Activated effector memory CD4-positive, alpha-beta T cell treated with anti-CD3 and anti-CD28 coated beads, Interleukin-2, amount 50 U/mL, for 16 hours (primary cell): ENCODE data around the gene BUD13.
"Not testable (repeated sequence)": the region's sequence is repeated elsewhere in the genome, so short reads cannot be mapped to it uniquely, and the experiment has no call there.

ENCODE experiments used
- DNase-seq: peaks from one replicate; pipeline ENCODE4 v3.0.0-alpha.2; 2020

The BUD13 gene, protein sequence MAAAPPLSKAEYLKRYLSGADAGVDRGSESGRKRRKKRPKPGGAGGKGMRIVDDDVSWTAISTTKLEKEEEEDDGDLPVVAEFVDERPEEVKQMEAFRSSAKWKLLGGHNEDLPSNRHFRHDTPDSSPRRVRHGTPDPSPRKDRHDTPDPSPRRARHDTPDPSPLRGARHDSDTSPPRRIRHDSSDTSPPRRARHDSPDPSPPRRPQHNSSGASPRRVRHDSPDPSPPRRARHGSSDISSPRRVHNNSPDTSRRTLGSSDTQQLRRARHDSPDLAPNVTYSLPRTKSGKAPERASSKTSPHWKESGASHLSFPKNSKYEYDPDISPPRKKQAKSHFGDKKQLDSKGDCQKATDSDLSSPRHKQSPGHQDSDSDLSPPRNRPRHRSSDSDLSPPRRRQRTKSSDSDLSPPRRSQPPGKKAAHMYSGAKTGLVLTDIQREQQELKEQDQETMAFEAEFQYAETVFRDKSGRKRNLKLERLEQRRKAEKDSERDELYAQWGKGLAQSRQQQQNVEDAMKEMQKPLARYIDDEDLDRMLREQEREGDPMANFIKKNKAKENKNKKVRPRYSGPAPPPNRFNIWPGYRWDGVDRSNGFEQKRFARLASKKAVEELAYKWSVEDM

DNA sequence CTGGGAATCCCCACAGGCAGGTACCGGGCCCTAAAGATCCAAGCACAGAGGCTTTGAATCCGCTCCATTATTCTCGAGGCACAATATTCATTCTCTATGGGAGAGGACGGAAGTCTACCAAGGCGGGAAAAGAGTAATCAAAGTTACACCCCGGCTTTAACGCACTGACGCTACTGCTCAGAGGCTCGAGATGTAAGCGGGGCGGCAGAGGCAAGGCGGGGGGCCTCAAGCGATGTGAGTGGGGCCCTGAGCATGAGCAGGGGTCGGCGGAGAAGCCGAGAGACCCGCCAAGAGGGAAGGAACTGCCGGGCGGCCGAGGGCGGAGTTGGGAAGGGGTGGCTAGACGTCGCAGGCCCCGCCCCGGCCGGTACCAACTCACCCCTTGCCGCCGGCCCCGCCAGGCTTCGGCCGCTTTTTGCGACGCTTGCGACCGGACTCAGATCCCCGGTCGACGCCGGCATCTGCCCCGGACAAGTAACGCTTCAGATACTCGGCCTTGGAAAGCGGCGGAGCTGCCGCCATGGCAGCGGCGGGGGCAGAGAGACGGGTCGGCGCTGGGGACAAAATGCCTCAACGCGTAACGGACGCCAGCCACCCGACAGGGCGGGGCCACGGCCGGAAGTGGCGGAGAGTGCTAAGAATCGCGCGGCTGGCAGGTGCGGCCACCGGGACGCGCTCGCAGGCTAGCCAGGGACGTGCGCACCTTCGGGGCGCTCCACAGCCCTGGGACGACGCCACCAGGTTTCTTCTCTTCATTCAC lies at the start of gene BUD13:
TSS of gene BUD13 (minus strand) at position 545 of the 760 bp plus-strand sequence. CDS start at position 522, 23 bp downstream.
- peak; percentile 98 for DNase-seq

DNA sequence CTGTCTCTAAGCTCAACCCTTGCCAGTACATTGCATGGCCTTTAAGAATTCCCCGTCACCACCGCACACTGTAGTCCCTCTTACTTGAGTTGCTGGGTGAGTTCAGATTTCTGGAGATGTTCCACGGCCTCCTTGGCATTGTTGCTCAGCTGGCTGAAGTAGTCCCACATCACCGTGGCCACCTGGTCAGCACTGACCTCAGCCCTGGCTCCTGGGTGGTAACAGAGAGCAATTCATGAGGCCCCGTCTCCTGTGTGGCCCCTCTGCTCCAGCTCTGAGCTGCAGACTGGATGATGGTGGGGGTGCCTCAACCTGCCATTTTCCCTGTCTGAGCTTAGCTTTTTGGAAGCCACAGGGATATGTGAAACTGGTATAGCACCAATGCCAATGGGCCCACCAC lies 49.8 kb upstream of the BUD13 start:
- no peak for DNase-seq

DNA sequence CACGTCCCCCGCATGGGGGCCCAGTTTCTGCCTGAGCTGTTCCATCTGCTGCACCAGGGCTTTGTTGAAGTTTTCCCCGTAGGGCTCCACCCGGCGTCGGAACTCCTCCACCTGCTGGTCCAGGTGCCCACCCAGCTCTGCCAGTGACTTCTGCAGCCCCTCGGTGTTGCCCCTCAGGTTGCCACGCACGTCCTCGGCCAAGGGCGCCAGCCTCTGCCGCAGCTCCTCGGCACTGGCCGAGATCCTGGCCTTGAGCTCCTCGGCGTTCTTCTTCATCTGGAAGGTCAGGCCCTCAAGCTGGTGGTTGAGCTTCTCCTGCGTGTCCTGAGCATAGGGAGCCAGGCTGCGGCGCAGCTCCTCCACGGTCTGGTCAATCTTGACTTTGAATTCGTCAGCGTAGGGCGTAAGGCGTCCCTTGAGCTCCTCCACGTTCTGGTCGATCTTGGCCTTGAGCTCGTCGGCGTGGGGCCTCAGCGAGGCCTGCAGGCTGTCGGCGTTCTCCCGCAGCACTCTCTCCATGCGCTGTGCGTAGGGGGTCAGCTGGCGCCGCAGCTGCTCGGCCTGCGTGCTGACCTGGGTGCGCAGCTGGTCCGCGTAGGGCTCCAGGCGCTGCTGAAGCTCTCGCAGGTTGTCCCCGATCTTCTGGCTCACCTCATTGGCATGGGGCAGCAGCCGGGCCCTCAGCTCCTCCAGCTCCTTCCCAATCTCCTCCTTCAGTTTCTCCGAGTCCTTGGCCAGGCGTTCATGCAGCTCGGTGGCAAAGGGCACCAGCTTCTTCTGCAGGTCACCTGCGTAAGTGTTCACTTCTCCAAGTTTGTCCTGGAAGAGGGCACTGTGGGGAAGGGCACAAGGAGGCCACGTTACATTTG lies 48.5 kb upstream of the BUD13 start:
- no peak for DNase-seq

DNA sequence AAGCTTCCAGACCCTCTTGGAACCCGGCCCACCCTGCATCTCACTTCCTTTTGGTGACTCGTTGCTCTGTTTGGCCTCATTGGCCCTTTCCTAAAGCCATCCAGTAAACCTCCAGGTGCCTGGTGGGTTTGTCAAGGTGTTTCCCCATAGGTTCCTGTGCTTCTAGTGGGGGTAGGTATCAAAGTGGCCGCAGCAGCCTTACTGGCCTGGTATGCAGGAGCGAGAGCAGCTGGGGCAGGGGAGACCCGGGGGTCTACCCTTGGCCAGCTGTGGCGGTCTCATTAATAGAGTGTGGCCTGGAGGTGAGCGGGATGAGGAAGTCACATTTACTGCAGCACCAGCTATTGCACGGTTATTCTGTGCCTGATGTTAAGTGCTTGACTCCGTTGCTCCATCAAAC lies 46.3 kb upstream of the BUD13 start:
- no peak for DNase-seq

DNA sequence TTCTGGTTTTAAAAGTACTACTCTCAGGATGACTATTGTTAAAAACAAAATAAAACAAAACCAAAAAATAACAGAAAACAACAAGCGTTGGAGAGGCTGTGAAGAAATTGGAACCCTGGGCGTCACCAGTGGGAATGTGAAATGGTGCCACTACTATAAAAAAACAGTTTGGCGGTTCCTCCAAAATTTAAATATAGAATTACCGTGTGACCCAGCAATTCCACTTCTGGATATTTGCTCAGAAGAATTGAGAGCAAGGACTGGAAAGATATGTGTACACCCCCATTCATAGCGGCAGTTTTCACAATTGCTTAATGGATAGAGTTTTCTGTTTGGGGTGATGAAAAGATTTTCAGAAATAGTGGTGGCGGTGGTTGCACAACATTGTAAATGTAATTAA lies 41.7 kb upstream of the BUD13 start:
- DNase-seq: no peak

DNA sequence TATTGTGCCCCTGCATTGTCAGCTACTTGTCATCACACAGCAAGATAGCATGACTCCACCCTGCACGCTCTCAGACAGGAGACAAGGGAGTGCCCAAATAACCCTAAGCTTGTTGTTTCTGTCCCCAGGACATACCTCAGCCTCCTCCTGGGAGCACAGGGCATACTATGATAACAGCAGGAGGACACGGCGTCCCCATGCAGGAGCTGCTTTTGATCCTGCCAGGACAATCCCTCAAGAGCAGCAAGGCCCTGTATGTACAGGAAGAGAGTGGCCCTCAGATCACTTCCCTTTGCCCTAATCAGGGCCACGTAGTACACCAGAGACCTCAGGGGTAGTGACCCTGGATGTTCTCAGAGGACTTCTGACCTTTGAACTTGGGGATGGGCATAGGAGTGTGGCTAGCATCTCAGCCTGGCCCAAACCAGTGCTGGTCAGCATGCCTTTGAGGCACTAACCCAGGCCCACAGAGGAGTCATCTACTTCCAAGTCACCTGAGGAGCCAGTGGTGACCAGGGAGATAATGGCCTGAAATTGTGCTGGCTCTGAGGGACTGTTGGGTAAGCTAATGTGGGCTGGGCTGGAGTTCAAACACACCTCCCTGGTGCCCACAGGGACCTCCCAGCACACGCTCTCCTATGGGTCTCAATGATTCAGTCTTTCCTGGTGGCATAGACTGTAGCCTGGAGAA lies 41.1 kb upstream of the BUD13 start:
- no peak for DNase-seq

DNA sequence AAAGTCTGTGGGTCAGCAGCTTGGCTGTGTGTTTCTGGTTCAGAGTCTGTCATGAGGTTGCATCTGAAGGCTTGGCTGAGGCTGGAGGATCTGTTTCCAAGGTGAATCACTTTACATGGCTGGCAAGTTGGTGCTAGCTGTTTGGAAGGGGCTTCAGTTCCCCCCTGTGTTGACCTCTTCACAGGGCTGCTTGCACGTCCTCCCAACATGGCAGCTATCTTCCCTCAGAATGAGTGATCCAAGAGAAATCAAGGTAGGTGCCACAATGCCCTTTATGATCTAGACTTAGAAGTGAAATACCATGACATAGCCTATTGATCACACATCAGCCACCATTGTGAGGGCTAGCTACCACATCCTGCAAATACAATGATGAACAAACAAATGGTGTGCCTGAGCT lies 40.4 kb upstream of the BUD13 start:
- no peak for DNase-seq

DNA sequence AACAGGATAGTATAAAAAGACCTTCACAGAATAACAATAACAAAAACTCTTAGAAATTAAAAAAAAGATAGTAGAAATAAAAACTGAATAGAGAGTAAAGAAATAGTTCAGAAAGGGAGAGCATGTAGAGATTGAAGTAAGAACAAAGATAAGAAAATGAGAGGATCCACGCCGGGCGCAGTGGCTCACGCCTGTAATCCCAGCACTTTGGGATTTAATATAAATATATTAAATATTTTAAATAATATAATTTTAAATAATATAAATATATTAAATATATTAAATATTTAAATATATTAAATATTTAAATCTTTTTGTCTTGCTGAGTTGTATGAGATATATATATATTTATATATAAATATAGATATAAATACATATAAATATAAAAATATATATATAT lies 39.3 kb upstream of the BUD13 start:
- DNase-seq: no peak

DNA sequence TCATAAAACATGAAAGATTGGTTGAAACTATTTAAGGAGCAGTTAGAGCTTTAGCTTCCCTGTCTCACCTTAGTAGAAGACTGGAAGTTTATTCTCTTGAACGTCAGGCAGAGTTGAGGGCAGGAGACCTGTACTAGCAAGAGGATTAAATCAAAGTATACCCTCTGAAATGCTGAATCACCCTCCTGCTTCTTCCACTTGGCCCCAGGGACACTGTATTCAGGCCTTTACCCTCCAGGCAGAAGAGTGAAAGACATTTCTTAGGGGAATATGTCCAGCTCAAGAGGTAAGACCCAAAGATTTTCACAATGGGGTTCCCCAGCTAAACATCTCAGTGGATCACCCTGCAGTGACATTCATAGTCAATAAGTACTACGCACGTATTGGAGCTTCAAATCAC lies 38.4 kb upstream of the BUD13 start:
- no peak for DNase-seq

DNA sequence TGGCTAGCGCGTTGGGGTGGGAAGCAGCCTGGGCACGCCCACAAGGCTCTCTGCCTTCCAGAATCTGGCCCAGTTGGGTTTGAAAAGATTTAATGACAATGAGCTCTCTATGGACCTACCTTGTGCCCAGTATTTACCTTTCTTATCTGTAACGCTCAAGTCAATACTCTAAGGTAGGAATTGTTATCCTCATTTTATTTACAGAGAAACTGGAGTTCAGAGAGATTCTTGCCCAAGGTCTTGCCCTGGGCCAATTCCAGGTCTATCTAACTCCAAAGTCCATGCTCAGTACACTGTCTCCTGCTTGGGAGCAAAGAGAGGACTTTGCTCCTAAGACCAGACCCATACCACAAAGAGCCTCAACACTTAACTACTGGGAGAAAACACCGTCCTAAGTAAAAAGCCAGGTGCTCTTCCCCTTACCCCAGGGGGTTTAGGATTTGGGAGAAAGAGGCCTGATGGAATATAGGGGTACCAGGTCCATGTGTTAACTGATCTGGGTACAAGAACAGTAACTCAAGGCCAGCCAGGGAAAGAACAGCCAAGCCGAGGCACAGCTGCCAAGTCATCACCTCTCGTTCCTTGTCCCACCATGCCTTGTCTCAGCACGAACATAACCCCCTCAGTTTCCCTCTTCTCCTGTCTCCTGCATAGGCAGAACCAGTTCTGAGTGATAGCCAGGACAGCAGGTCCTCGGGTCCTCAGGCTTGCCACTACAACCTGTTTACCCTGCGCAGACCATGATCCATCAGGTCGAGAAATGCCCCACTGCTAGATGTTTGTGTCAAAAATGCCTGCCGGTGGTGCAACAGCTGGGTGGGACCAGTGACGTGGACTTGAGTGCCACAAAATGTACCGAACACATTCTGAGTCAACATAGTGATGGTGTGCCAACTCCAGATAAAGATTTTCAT lies 35.7 kb upstream of the BUD13 start:
- DNase-seq: no peak

DNA sequence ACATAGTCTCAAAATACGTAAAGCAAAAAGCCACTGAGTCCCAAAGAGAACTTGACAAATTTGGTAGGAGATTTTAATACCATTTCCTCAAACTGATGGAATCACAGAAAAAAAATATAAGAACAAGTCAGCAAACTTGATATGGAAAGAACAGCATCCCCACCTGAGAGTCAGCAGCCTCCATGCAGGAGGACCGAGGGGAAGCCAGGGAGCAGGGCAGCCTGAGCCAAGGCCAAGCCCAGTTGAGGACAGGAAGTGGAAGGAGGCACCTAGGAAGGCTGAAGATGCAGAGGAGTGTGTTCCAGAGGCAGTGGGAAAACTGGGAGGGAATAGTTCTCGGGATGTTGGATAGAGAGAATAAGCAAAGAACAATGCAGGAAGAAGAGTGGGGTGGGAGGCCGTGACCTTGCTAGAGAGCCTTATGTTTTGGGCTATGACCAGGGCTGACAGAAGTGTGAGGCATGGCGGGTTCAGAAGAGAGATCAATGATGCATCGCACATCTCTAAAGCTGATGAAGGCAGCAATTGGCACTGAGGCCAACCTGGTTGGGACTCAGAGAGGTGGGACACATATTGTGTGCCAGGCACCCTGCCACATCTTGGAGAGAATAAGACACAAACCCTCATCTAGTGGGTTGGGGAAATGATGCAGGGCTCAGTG lies 34.9 kb upstream of the BUD13 start:
- no peak for DNase-seq

DNA sequence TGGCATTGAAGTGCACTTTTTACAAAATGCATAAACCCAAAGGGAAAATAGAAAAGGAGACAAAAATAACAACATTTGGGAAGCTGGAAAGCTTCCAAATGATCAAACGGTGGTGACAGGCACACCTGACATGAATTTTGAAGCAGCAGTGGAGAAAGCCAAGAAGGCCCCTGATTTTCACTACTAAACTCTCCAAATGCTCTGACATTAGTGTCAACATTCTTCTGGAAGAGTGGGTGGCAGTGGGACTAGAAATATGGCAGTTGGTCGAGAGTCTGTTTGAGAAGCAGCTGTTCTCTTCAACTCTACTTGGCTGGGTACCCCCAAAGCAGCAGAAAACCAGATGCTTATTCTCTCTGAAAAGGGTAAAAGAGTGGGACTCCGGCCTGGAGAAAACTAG lies 31.2 kb upstream of the BUD13 start:
- no peak for DNase-seq

DNA sequence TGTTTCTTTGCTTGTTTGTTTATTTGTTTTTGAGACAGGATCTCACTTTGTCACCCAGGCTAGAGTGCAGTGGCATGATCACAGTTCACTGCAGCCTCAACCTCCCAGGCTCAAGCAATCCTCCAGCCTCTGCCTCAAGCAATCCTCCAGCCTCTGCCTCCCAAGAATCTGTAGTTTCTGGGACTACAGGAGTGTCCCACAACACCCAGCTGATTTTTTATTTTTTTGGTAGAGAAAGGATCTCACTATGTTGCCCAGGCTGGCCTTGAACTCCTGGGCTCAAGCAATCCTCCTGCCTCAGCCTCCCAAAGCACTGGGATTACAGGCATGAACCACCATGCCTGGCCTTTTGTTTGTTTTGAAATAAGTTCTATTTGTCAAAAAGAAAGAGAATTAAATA lies 28.9 kb upstream of the BUD13 start:
- not testable (repeated sequence) for DNase-seq

DNA sequence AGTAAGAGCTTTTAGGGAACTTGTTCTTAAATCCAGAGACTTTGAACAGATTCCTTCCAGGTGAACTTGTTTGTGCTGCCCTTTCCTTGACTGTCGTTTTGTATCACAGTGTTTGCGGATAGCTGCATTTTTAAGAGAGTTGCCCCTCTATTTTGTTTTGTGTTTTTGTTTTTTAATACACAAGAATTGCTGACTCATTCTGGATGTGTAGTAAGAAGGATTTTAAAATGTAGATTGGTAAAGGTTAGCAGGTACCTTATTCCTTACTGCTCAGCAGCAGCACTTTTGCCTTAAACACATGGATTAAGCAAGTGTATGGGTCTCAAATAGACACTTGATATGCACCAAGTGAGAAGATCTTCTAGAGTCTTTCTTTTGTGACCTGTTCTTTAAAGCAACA lies 27.8 kb upstream of the BUD13 start:
- no peak for DNase-seq

DNA sequence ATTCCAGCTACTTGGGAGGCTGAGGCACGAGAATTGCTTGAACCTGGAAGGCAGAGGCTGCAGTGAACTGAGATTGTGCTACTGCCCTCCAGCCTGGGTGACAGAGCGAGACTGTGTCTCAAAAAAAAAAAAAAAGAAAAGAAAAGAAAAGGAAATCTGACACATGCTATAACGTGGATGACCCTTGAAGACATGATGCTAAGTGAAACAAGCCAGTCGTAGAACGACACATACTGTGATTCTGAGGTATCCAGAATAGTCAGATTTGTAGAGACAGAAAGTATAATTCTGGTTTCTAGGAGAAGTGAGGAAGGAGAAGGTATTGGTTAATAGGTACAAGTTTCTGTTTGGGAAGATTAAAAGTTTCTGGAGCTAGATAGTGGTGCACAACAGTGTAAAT lies 25.6 kb upstream of the BUD13 start:
- DNase-seq: no peak

DNA sequence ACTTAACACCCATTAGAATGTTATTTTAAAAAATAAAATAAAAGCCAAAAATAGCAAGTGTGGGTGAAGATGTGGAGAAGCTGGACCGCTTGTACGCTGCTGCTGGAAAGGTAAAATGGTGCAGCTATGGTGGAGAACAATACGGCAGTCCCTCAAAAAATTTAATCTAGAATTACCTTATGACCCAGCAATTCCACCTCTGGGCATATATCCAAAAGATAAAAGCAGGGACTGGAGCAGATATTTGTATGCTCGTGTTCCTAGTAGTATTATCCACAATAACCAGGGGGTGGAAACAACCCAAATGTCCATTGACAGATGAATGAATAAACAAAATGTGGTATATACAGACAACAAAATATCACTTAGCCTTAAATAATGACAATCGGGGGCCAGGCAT lies 25.0 kb upstream of the BUD13 start:
- DNase-seq: no peak

DNA sequence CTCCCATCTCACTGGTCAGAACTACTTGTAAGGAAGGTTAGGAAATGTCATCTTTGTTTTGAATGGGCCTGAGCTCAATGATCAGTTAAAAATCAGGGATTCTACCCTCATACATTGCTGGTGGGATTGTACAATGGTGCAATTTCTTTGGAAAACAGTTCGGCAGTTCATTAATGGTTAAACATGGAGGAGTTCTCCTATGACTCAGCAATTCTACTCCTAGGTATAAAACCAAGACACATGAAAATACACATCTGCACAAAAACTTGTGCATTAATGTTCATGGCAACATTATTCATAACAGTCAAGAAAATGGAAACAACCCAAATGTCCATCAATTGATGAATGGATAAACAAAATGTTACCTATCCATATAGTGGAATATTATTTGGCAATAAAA lies 23.8 kb upstream of the BUD13 start:
- no peak for DNase-seq

DNA sequence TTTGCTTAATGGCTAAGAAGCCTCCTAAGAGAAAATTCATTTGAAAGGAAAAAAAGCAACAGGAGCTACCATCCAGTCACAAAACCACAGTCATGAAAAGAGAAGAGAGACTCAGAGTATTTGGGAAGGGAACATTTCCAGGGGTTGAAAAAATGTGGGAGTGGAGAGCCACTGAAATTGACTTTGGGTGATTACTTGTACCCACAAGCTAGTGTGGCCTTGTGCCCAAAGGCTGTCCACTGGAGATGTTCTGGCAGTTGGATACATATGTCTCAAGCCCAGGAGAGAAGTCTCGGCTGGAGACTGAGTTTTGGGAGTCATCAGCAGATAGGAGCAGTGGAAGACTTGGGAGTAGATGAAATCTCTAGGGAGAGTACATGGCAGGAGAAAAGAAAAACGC lies 22.1 kb upstream of the BUD13 start:
- DNase-seq: no peak

DNA sequence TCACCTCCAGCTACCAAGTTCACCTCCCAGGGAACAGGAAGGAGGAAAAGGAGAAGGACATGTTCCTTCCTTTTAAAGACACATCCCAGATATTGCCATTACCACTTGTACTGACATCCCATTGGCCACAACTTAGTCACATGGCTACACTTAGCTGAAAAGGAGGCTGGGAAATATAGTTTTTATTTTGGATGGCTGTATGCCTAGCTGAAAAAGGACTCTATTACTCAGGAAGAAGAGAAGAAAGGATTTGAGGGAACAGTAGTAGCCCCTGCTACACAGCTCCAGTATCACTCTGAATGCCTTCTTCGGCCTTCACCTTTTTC lies 20.9 kb upstream of the BUD13 start:
- DNase-seq: no peak

DNA sequence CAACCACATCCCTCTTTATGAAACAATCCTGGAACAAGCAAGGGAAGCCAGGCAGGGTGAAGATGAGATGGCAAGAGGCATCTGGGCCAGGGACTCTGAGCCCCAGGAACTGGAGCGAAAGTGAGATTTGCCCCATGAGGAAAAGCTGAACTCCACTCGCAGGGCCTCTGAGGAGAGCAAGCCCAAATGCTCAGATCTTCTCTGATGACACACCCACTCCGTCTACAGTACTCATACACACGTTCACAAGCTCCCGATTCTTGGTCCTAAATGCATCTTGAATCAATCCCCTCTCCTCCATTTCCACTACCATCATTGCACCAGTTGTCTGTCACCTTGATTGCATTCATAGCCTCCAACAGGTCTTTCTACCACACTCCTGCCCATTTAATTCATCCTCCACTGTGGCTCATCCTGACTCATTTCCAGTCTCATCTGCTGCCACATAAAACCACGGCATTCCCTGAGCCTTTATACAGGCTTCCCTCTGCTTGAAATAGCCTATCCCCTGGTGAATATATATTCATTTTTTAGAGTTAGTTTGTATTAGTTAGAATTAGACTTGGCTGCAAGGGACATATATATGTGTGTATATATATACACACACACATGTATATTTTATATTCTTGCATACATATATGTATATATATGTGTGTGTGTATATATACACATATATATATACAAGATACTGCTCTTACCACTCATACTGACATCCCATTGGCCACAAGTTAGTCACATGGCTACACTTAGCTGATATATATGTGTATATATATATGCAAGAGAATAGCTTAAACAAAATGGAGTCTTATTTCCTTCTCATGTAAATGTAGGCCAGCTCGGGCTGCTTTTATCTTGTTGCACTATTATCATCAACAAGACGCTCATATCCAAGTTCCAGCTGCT lies 20.3 kb upstream of the BUD13 start:
- no peak for DNase-seq
